IPS DF 6.9 (cell line): ENCODE measurements around the gene TSPAN4.

Experiments
- DNase-seq: peaks from one replicate; pipeline ENCODE4 v3.0.0-alpha.2; 2013; ENCODE audit warnings: low read depth, low spot score
- H3K27ac ChIP-seq: one replicate; pipeline ENCODE4 v1.5.1; 2013; ENCODE audit warnings: low read length, control low read depth
- H3K27me3 ChIP-seq: 2 replicates; pipeline ENCODE4 v1.6.1; 2013; ENCODE audit warnings: mild to moderate bottlenecking, low read length; ENCODE audit not compliant: control insufficient read depth, insufficient read depth
- H3K36me3 ChIP-seq: 2 replicates; pipeline ENCODE4 v1.6.1; 2013; ENCODE audit warnings: low read length; ENCODE audit not compliant: control insufficient read depth, insufficient read depth
- H3K4me1 ChIP-seq: 2 replicates; pipeline ENCODE4 v1.6.1; 2013; ENCODE audit warnings: low read length; ENCODE audit not compliant: control insufficient read depth, insufficient read depth
- H3K4me3 ChIP-seq: 2 replicates; pipeline ENCODE4 v1.5.1; 2013; ENCODE audit warnings: mild to moderate bottlenecking, low read length
- H3K9me3 ChIP-seq: 2 replicates; pipeline ENCODE4 v1.6.1; 2013; ENCODE audit warnings: low read length, inconsistent platforms; ENCODE audit not compliant: control insufficient read depth, insufficient read depth
- WGBS: extraction: QIAGEN DNeasy Blood & Tissue Kit; methylation state at CpG from one replicate; pipeline ENCODE4 v1.1.7; 2013; ENCODE audit warnings: mixed read lengths, missing lambda C conversion rate; ENCODE audit not compliant: insufficient read length, insufficient coverage; 5-methylcytosine and 5-hydroxymethylcytosine counted together

TSPAN4 gene

GRCh38 chr11:842370-843002, at the start of gene TSPAN4, which contains the start of gene POLR2L:
Gene TSPAN4 (plus strand): TSS chr11:842852. CDS start chr11:850305, 7,453 bp downstream.
Gene POLR2L (minus strand): TSS chr11:842529. CDS start chr11:842508, 21 bp downstream.
- peaks cover 27% of the 10 kb centered on the region for H3K36me3 ChIP-seq
- H3K9me3 ChIP-seq = no peaks in the 10 kb centered on the region
- no CpG with 5 or more reads among the region's 87 CpGs for WGBS
- H3K4me3 ChIP-seq = peak within 1 kb of the TSS; percentile 93
- H3K27ac ChIP-seq = no peak within 1 kb of the TSS
- peaks cover 13% of the 10 kb centered on the region for H3K4me1 ChIP-seq
- no peaks in the 10 kb centered on the region for H3K27me3 ChIP-seq
- DNase-seq = no peak

- Histone ChIP-seq H3K36me3 (peaks cover 6% of the 10 kb centered on the region; the same call in 1 of the 2 replicates), H3K4me1 (peaks cover 9% of the 10 kb centered on the region), H3K27me3 (no peaks in the 10 kb centered on the region), H3K4me3 (no peak overlapping the region), H3K9me3 (no peaks in the 10 kb centered on the region), H3K27ac (no peak overlapping the region)
- no peak for DNase-seq
- no CpG with 5 or more reads among the region's 13 CpGs for WGBS
These were observed 49.8 kb upstream of the TSPAN4 start for GRCh38 chr11:792873-793272.

- no peaks in the 10 kb centered on the region for H3K27me3 ChIP-seq
- H3K4me1 ChIP-seq = peaks cover 9% of the 10 kb centered on the region
- H3K9me3 ChIP-seq = no peaks in the 10 kb centered on the region
- no peak overlapping the region for H3K27ac ChIP-seq
- DNase-seq = no peak
- H3K36me3 ChIP-seq = peaks cover 6% of the 10 kb centered on the region; the same call in 1 of the 2 replicates
- no CpG with 5 or more reads among the region's 7 CpGs for WGBS
- no peak overlapping the region for H3K4me3 ChIP-seq
These were observed 49.1 kb upstream of the TSPAN4 start for GRCh38 chr11:793556-793955.

- Histone ChIP-seq H3K4me3 (no peak overlapping the region), H3K4me1 (peaks cover 9% of the 10 kb centered on the region), H3K27ac (no peak overlapping the region), H3K27me3 (no peaks in the 10 kb centered on the region), H3K9me3 (no peaks in the 10 kb centered on the region), H3K36me3 (peaks cover 7% of the 10 kb centered on the region; the same call in 1 of the 2 replicates)
- WGBS = no CpG with 5 or more reads among the region's 31 CpGs
- no peak for DNase-seq
These were observed 48.5 kb upstream of the TSPAN4 start for GRCh38 chr11:794013-794765.

- WGBS = no CpG with 5 or more reads among the region's 38 CpGs
- H3K27ac ChIP-seq = no peak overlapping the region
- DNase-seq = no peak
- no peak overlapping the region for H3K4me3 ChIP-seq
- no peaks in the 10 kb centered on the region for H3K27me3 ChIP-seq
- no peaks in the 10 kb centered on the region for H3K9me3 ChIP-seq
- H3K4me1 ChIP-seq = peaks cover 9% of the 10 kb centered on the region
- H3K36me3 ChIP-seq = peaks cover 10% of the 10 kb centered on the region; the same call in 1 of the 2 replicates
These were observed 47.7 kb upstream of the TSPAN4 start for GRCh38 chr11:794766-795633.

- Histone ChIP-seq H3K4me1 (peaks cover 7% of the 10 kb centered on the region), H3K36me3 (peaks cover 18% of the 10 kb centered on the region), H3K27ac (no peak overlapping the region), H3K4me3 (no peak overlapping the region), H3K9me3 (no peaks in the 10 kb centered on the region), H3K27me3 (no peaks in the 10 kb centered on the region)
- no CpG with 5 or more reads among the region's 26 CpGs for WGBS
- no peak for DNase-seq
These were observed 46.8 kb upstream of the TSPAN4 start for GRCh38 chr11:795634-796564.

GRCh38 chr11:796565-797295, 45.9 kb upstream of the TSPAN4 start:
- Histone ChIP-seq H3K4me3 (peak overlapping the region; percentile 60; the same call in 1 of the 2 replicates), H3K27me3 (no peaks in the 10 kb centered on the region), H3K27ac (no peak overlapping the region), H3K9me3 (no peaks in the 10 kb centered on the region), H3K4me1 (peaks cover 7% of the 10 kb centered on the region), H3K36me3 (peaks cover 19% of the 10 kb centered on the region)
- no CpG with 5 or more reads among the region's 18 CpGs for WGBS
- no peak for DNase-seq

- DNase-seq = no peak
- peak overlapping the region; percentile 60 for H3K4me3 ChIP-seq
- H3K27me3 ChIP-seq = no peaks in the 10 kb centered on the region
- no CpG with 5 or more reads among the region's 57 CpGs for WGBS
- H3K36me3 ChIP-seq = peaks cover 24% of the 10 kb centered on the region
- H3K9me3 ChIP-seq = no peaks in the 10 kb centered on the region
- H3K27ac ChIP-seq = no peak overlapping the region
- peaks cover 7% of the 10 kb centered on the region for H3K4me1 ChIP-seq
These were observed 45.2 kb upstream of the TSPAN4 start for GRCh38 chr11:797296-798092.
